Measurements from ENCODE around the gene FBXL19.

FBXL19 gene

DNA sequence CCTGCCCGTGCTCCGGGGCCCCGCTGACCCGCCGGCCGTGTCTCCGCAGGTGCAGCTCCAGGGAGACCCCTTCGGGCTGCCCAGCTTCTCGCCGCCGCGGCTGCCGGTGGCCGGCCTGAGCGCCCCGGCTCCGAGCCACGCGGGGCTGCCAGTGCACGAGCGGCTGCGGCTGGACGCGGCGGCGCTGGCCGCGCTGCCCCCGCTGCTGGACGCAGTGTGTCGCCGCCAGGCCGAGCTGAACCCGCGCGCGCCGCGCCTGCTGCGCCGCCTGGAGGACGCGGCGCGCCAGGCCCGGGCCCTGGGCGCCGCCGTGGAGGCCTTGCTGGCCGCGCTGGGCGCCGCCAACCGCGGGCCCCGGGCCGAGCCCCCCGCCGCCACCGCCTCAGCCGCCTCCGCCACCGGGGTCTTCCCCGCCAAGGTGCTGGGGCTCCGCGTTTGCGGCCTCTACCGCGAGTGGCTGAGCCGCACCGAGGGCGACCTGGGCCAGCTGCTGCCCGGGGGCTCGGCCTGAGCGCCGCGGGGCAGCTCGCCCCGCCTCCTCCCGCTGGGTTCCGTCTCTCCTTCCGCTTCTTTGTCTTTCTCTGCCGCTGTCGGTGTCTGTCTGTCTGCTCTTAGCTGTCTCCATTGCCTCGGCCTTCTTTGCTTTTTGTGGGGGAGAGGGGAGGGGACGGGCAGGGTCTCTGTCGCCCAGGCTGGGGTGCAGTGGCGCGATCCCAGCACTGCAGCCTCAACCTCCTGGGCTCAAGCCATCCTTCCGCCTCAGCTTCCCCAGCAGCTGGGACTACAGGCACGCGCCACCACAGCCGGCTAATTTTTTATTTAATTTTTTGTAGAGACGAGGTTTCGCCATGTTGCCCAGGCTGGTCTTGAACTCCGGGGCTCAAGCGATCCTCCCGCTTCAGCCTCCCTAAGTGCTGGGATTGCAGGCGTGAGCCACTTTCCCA, 21.1 kb upstream of the FBXL19 start:
- H3K4me3 ChIP-seq (ENCODE audit: low read depth, low read length), result peak overlapping the region; percentile 49
- TF ChIP-seq, protein P1, sequence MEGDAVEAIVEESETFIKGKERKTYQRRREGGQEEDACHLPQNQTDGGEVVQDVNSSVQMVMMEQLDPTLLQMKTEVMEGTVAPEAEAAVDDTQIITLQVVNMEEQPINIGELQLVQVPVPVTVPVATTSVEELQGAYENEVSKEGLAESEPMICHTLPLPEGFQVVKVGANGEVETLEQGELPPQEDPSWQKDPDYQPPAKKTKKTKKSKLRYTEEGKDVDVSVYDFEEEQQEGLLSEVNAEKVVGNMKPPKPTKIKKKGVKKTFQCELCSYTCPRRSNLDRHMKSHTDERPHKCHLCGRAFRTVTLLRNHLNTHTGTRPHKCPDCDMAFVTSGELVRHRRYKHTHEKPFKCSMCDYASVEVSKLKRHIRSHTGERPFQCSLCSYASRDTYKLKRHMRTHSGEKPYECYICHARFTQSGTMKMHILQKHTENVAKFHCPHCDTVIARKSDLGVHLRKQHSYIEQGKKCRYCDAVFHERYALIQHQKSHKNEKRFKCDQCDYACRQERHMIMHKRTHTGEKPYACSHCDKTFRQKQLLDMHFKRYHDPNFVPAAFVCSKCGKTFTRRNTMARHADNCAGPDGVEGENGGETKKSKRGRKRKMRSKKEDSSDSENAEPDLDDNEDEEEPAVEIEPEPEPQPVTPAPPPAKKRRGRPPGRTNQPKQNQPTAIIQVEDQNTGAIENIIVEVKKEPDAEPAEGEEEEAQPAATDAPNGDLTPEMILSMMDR (IDR thresholded peaks at IDR 0.05; ENCODE audit: low read depth, low read length, missing control alignments), result peak; percentile 39
- DNase-seq (ENCODE audit: low read depth), result no peak

DNA sequence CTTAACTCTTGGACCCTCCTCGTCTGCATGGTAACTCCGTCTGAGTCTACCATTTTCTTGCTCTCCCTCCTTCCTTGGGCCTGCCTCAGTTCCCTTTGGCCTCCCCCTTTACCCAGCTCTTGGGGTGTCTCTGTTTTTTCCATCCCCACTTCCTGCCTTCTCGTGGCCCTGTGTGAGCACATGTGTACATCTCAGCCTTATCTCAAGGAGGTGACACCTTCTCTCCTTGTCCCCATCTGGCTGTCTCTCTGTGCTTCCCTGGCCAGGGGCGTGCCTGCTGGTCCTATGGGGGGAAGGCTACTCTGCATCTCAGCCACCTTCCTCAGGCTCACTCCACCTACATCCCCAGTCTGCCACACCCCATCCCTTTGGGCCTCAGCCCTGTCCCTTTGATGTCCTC, 20.4 kb upstream of the FBXL19 start:
- no peak for DNase-seq (ENCODE audit: low read depth)
- no peak overlapping the region for H3K4me3 ChIP-seq (ENCODE audit: low read depth, low read length)
- TF ChIP-seq, protein P1 (IDR thresholded peaks at IDR 0.05; ENCODE audit: low read depth, low read length, missing control alignments), result no peak

DNA sequence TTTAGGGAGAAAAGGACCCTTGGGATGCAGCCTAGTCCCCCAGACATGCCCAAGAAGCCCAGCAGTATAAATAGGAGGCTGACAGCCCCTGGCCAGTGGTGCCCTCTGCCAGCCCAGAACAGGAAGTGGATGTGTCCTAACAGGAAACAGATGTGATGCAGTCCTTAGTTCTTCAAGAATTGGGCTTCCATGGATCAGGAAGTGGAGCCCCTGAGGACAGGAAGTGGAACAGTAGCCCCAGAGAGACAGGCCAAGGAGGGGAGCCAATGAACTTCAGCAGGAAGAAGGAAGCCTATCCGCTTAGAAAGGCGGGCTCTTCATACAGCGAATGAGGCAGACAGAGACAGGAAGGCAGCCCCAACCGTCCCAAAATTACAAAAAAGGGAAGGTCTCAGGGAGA, 19.8 kb upstream of the FBXL19 start:
- TF ChIP-seq, protein P1 (IDR thresholded peaks at IDR 0.05; ENCODE audit: low read depth, low read length, missing control alignments), result no peak
- no peak overlapping the region for H3K4me3 ChIP-seq (ENCODE audit: low read depth, low read length)
- no peak for DNase-seq (ENCODE audit: low read depth)

DNA sequence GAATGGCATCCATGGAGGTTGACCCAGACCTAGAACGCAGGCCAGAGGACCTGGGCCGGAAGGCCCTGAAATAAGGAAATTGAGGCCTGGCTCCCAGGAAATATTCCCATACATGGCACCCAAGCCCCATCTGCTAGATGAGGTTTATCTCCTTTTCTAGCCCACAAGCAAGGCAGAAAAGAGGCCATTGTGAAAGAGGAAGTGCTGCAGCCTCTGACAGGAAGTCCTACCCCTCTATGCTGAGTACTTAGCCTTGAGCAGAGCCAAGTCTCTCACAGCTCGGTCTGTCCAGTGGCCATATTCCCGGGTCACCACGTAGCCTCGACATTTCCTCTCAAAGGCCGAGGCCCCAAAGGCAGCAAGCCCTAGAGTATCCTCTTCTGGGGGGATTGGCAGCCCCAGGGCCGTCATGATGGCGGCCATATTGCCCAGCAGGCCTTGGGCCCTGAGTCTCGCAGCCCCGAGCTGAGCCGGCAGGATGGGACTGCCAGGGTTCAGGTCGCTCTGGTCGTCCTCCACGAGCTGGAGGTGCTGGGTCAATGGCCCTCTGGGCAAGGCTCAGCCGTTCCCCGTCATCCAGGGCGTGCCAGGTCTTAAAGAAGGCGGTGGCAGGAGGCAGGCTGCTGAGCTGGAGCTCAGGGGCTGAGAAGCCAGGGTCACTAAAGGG, 19.1 kb upstream of the FBXL19 start:
- TF ChIP-seq, protein P1 (IDR thresholded peaks at IDR 0.05; ENCODE audit: low read depth, low read length, missing control alignments), result no peak
- no peak overlapping the region for H3K4me3 ChIP-seq (ENCODE audit: low read depth, low read length)
- no peak for DNase-seq (ENCODE audit: low read depth)

DNA sequence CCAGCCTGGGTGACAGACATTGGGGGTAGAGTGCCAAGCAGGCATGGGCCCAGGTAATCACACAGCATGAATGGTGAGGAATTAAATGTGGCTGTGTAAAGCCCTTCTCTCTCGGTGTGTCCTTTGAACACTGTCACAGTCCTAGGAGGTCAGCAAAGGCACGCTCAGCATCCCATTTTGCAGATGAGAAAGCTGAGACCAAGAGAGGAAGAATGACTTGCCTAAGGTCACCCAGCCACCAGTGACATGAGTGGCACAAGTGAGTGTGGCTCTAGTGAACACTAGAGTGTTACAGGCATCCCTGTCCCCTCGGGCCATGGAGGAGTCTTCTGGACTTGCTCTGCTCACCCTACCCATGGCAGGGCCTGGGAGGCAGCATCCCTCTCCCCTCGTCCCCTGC, 16.3 kb upstream of the FBXL19 start:
- no peak for DNase-seq (ENCODE audit: low read depth)

DNA sequence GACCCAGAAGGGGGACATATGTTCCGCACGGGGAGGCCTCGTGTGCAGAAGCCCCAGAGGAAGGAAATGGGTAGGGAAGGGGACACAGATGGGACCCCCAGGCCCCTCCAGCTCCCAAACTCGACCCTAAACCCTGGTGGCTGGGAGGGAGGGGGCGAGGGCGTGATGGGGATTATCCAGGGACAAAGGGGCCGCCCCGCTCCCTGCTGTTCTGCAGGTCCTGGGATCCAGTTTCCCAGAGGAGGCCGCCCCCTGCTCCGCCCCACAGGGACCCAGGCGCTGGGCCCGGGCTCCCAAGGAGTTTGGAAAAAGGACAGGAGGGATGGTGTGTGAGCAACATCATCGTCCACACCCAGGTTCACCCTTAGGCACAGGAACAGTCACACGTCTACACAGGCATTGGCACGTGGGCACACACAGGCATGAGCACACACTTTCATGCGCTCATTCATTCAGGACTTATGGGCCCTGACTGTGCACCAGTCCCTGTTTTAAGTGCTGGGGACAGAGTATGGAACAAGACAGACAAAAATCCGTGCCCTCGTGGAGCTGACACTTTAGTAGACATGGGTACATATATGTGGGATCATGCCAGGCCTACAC, 12.8 kb upstream of the FBXL19 start:
- DNase-seq (ENCODE audit: low read depth), result no peak
- TF ChIP-seq, protein P1 (IDR thresholded peaks at IDR 0.05; ENCODE audit: low read depth, low read length, missing control alignments), result no peak
- no peak overlapping the region for H3K4me3 ChIP-seq (ENCODE audit: low read depth, low read length)

More for the DNA sequence above, 16.3 kb upstream of the FBXL19 start:
- H3K4me3 ChIP-seq (ENCODE audit: low read depth, low read length), result no peak overlapping the region
- TF ChIP-seq, protein P1 (IDR thresholded peaks at IDR 0.05; ENCODE audit: low read depth, low read length, missing control alignments), result no peak

All from GM12864 (cell line).